GM04504 (cell line): ENCODE measurements around the gene RUVBL1.

Experiments used
- DNase-seq: peaks from one replicate; pipeline ENCODE4 v3.0.0-alpha.2; 2012; ENCODE audit warnings: low read depth

RUVBL1 gene

GRCh38 chr3:128082546-128082945 is 41.1 kb downstream of the RUVBL1 start:
- no peak for DNase-seq

GRCh38 chr3:128081846-128082245 is 41.8 kb downstream of the RUVBL1 start:
- DNase-seq = no peak

- no peak for DNase-seq
These were observed 42.4 kb downstream of the RUVBL1 start for GRCh38 chr3:128081226-128081625.

- DNase-seq = peak; percentile 74
These were observed 43.1 kb downstream of the RUVBL1 start for GRCh38 chr3:128080323-128081080.

GRCh38 chr3:128079823-128080222 is 43.8 kb downstream of the RUVBL1 start:
- DNase-seq = no peak

- DNase-seq = no peak
These were observed 44.7 kb downstream of the RUVBL1 start for GRCh38 chr3:128078875-128079274.

GRCh38 chr3:128078322-128078721 is 45.3 kb downstream of the RUVBL1 start:
- DNase-seq = no peak

- DNase-seq = no peak
These were observed 45.9 kb downstream of the RUVBL1 start for GRCh38 chr3:128077665-128078064.

- no peak for DNase-seq
These were observed 46.4 kb downstream of the RUVBL1 start for GRCh38 chr3:128077202-128077624.

- DNase-seq = no peak
These were observed 47.0 kb downstream of the RUVBL1 start for GRCh38 chr3:128076483-128077201.

GRCh38 chr3:128075522-128076482 is 47.8 kb downstream of the RUVBL1 start:
- DNase-seq = peak; percentile 58

- DNase-seq = no peak
These were observed 48.6 kb downstream of the RUVBL1 start for GRCh38 chr3:128074851-128075521.

- no peak for DNase-seq
These were observed 49.8 kb downstream of the RUVBL1 start for GRCh38 chr3:128073807-128074206.

- DNase-seq = no peak
These were observed 50.4 kb downstream of the RUVBL1 start for GRCh38 chr3:128073185-128073725.

- DNase-seq = no peak
These were observed 51.0 kb downstream of the RUVBL1 start for GRCh38 chr3:128072454-128073184.

- no peak for DNase-seq
These were observed 51.7 kb downstream of the RUVBL1 start for GRCh38 chr3:128071771-128072453.

- no peak for DNase-seq
These were observed 52.6 kb downstream of the RUVBL1 start for GRCh38 chr3:128070898-128071591.

- no peak for DNase-seq
These were observed 54.3 kb downstream of the RUVBL1 start for GRCh38 chr3:128069271-128069670.

- DNase-seq = no peak
These were observed 55.4 kb downstream of the RUVBL1 start for GRCh38 chr3:128068156-128068620.
